Measurements from ENCODE around the gene KCND2.
"Not testable (repeated sequence)": the region's sequence is repeated elsewhere in the genome, so short reads cannot be mapped to it uniquely, and the experiment has no call there.

The KCND2 gene

DNA sequence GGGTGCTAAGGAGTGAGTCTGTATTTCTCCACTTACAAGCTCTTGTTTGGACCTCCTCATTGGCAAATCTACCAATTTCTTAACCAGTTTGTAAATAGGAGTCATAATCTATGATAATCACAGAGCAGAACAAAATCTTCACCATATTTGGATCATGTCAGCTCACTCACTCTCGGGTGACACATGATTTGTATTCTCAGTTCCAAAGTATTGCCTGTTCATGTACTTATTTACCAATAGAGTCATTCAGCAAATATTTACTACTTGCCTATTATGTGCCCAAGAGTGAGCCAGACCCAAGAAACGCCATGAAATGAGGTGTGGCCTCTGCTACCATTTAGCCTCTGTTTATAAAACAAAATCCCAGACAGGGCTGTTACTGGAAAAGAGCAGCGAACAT, 470.2 kb downstream of the KCND2 start:
- DNase-seq (ENCODE audit: low spot score) = no peak

DNA sequence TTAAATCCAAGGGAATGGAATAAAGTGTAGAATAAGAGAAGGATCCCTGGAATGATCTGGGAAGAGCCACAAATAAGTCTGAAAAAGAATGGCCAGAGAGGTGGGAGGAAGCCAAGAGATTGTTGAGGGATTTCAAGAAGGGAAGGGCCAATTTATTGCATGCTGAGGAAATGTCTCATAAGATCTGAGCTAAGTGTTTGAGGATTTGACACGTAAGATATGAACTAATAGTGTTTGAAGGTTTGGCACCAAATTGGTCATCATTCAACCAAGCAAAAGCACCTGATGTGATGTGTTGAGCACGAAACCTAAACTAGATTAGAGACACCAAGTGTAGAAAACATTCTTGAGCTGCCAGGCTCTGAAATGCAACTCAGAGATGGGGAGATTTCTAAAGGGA, 487.1 kb downstream of the KCND2 start:
- DNase-seq (ENCODE audit: low spot score) = no peak

- DNase-seq (ENCODE audit: low spot score) = no peak
Measured at GRCh38 chr7:120760851-120761250, 487.9 kb downstream of the KCND2 start.

DNA sequence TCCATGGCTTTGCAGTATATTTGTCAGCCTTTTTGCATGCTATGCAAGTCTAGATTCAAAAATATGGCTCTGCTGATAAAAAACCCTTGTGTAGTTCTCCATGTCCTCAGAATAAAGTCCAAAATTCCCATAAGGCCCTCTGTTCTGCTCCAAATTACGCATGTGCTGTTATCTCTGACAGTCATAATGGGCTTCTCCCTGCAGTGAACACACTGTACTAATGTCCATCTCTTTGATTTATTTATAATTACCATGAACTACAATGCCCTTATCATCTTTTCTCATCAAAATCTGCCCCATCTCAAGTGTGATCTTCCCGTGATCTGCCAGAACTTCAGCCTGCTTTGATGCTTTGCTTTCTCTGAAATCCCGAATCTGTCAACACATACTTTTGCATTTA, 497.2 kb downstream of the KCND2 start:
- no peak for DNase-seq (ENCODE audit: low spot score)

DNA sequence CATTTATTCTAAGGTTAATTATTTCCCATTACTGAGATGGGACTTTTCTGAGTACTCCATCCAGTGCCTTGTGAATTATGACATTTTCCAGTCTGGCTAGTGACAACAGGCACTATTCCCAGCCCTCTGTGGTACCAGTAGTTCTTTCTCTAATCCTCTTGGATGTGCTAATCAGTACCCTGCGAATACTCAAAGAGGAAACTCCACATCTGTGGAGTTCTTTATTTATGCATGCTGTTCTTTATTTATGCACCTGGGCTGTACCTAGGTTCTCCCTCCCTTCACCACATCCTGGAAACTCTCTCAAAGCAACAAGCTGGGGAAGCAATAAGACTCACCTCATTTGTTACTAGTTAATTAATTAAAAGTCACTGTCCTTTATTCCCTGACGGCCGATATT, 501.5 kb downstream of the KCND2 start:
- DNase-seq (ENCODE audit: low spot score) = no peak

GRCh38 chr7:120775755-120776154, 502.8 kb downstream of the KCND2 start:
- no peak for DNase-seq (ENCODE audit: low spot score)

DNA sequence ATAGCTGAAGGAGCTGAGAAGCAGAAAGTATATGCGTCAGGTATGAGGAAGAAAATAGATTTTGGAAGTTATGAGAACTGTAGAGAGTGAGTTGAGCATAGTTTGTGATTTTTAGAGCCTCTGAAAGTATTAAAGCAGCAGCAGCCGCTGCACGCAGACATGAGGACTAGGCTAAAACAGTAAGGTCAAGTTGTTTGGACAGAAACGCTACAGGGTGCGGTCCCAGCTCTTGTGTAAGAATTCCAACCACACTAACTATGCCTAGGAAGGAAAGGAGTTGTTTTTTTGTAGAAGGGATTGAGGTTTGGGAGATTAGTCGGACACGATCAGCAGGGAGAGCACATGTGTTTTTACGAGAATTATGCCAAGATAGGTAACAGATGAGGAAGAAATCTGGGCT, 506.1 kb downstream of the KCND2 start:
- not testable (repeated sequence) for DNase-seq (ENCODE audit: low spot score)

GRCh38 chr7:120780451-120780850, 507.5 kb downstream of the KCND2 start:
- DNase-seq (ENCODE audit: low spot score) = not testable (repeated sequence)

- DNase-seq (ENCODE audit: low spot score) = no peak
Measured at GRCh38 chr7:120780938-120781337, 508.0 kb downstream of the KCND2 start.

- DNase-seq (ENCODE audit: low spot score) = not testable (repeated sequence)
Measured at GRCh38 chr7:120781924-120782323, 508.9 kb downstream of the KCND2 start.

DNA sequence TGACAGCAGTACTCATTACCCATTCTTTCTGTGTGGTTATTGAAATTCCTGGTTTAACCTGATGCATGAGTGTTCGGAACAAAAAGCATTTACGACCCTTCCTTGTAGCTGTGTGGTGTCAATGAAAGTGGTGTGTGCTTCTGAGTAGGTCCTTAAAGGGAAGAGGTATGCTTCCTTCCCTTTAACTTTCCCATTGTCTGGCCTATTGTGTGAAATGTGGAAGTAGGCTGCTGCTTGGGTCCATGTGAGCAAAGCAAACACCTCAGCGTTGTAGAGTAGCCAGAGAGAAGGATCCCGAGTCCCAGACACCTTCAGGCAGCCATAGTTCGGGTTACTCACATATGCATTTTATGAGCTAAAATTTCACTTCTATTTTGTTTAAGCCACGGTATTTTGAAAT, 510.3 kb downstream of the KCND2 start:
- no peak for DNase-seq (ENCODE audit: low spot score)

DNA sequence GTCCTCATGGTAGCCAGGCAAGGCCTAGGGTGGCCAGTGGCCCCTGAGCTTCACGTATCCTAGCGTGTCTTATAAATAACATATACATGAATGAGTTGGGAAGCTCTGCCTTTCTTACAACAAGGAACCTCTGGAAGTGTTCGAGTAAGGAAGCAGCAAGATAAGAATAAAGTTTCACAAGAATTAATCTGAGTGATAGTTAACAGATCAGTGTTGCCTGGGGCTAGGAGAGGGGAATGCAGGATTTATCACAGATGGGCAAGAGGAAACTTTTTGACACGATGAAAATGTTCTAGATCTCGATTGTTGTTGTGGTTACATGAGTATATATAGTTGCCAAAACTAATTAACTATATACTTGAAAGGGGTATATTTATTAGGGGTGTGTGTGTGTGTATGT, 510.7 kb downstream of the KCND2 start:
- no peak for DNase-seq (ENCODE audit: low spot score)

GRCh38 chr7:120785095-120785494, 512.1 kb downstream of the KCND2 start:
- DNase-seq (ENCODE audit: low spot score) = no peak

DNA sequence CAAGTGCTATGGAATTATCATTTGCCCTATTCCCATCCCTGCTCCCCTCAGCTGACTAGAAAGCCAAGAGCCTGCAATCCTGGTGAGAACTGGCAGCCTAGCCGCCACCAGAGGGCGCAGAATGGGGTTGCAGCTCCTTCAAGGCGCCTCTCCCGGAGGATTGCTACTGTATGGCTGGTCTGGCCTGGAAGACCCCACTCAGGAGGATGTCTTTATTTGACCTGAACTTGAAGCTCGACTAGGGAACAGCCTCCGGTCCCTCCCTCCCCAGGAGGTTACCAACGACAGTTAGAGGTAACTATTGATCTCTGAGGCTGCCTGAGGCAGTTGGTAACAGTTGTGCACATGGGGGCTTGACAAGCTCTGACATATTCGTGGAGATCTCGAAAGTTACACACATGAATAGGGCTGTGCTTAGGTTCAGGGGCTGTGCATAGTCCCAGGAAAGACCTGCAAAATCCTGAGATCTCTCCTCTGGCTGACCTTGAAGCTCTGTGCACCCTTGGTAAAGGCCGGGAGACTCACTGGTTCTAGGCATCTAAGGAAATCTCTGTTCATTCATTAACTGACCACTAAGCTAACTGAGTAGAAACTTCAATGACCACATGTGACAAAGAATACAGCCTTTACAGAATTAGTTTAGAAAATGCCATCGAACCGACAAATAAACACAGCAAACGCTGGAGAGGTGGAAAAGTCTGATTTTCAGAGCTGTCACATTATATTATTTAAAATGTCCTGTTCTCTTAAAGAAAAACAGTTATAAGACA, 519.3 kb downstream of the KCND2 start:
- peak; percentile 60 for DNase-seq (ENCODE audit: low spot score)

GRCh38 chr7:120792861-120793130, 519.8 kb downstream of the KCND2 start:
- DNase-seq (ENCODE audit: low spot score) = no peak

- DNase-seq (ENCODE audit: low spot score) = no peak
Measured at GRCh38 chr7:120793213-120793936, 520.4 kb downstream of the KCND2 start.

GRCh38 chr7:120794106-120794729, 521.2 kb downstream of the KCND2 start:
- no peak for DNase-seq (ENCODE audit: low spot score)

DNA sequence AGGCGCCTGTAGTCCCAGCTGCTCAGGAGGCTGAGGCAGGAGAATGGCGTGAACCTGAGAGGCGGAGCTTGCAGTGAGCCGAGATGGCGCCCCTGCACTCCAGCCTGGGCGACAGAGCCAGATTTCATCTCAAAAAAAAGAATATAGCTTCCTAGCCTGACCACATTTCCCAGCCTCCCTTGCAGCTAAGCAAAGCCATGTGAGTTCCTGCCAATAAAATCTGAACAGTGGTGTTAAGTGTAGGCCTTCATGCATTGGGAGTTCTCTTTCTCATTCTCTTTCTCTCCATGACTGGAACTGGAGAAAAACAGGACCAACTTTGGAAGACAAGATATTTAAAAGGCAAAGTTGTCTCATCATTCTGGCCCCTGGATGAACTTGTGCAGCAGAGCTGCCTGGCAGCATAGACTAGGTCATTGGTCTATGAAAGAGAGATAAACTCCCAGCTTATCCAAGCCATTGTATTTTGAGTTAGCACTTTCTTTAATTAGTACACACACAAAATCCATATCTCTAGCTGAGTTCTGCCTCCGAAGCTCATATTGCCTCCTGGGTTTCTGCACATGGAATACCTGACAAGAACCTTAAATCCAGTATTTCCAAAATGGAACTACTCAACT, 524.2 kb downstream of the KCND2 start:
- no peak for DNase-seq (ENCODE audit: low spot score)

- DNase-seq (ENCODE audit: low spot score) = no peak
Measured at GRCh38 chr7:120799147-120799546, 526.2 kb downstream of the KCND2 start.

Measured in HuH-7 (cell line).